IPS DF 6.9 (cell line): ENCODE data around the gene TSPAN4.

Experiments
- DNase-seq: peaks from one replicate; pipeline ENCODE4 v3.0.0-alpha.2; 2013; ENCODE audit warnings: low read depth, low spot score
- H3K27ac ChIP-seq: one replicate; pipeline ENCODE4 v1.5.1; 2013; ENCODE audit warnings: low read length, control low read depth
- H3K27me3 ChIP-seq: 2 replicates; pipeline ENCODE4 v1.6.1; 2013; ENCODE audit warnings: mild to moderate bottlenecking, low read length; ENCODE audit not compliant: control insufficient read depth, insufficient read depth
- H3K36me3 ChIP-seq: 2 replicates; pipeline ENCODE4 v1.6.1; 2013; ENCODE audit warnings: low read length; ENCODE audit not compliant: control insufficient read depth, insufficient read depth
- H3K4me1 ChIP-seq: 2 replicates; pipeline ENCODE4 v1.6.1; 2013; ENCODE audit warnings: low read length; ENCODE audit not compliant: control insufficient read depth, insufficient read depth
- H3K4me3 ChIP-seq: 2 replicates; pipeline ENCODE4 v1.5.1; 2013; ENCODE audit warnings: mild to moderate bottlenecking, low read length
- H3K9me3 ChIP-seq: 2 replicates; pipeline ENCODE4 v1.6.1; 2013; ENCODE audit warnings: low read length, inconsistent platforms; ENCODE audit not compliant: control insufficient read depth, insufficient read depth
- WGBS: extraction: QIAGEN DNeasy Blood & Tissue Kit; methylation state at CpG from one replicate; pipeline ENCODE4 v1.1.7; 2013; ENCODE audit warnings: mixed read lengths, missing lambda C conversion rate; ENCODE audit not compliant: insufficient read length, insufficient coverage; 5-methylcytosine and 5-hydroxymethylcytosine counted together

TSPAN4 gene

GRCh38 chr11:901452-902061 lies 58.9 kb downstream of the TSPAN4 start:
- no peaks in the 10 kb centered on the region for H3K4me1 ChIP-seq
- peaks cover 61% of the 10 kb centered on the region for H3K36me3 ChIP-seq
- no peak for DNase-seq
- H3K27ac ChIP-seq = no peak overlapping the region
- no peak overlapping the region for H3K4me3 ChIP-seq
- 100% methylated on average over 1 of the region's 19 CpGs for WGBS
- no peaks in the 10 kb centered on the region for H3K9me3 ChIP-seq
- no peaks in the 10 kb centered on the region for H3K27me3 ChIP-seq

- WGBS = no CpG with 5 or more reads among the region's 7 CpGs
- H3K27ac ChIP-seq = no peak overlapping the region
- no peak overlapping the region for H3K4me3 ChIP-seq
- H3K27me3 ChIP-seq = no peaks in the 10 kb centered on the region
- no peaks in the 10 kb centered on the region for H3K4me1 ChIP-seq
- H3K9me3 ChIP-seq = no peaks in the 10 kb centered on the region
- peaks cover 49% of the 10 kb centered on the region for H3K36me3 ChIP-seq
- no peak for DNase-seq
These were observed 61.7 kb downstream of the TSPAN4 start for GRCh38 chr11:904380-904779.

GRCh38 chr11:905952-906351 lies 63.3 kb downstream of the TSPAN4 start:
- Histone ChIP-seq H3K4me1 (no peaks in the 10 kb centered on the region), H3K4me3 (no peak overlapping the region), H3K36me3 (peaks cover 34% of the 10 kb centered on the region), H3K27me3 (no peaks in the 10 kb centered on the region), H3K9me3 (no peaks in the 10 kb centered on the region), H3K27ac (no peak overlapping the region)
- whole genome bisulfite sequencing = no CpG with 5 or more reads among the region's 7 CpGs
- DNase-seq = no peak

- Histone ChIP-seq H3K4me3 (no peak overlapping the region), H3K27ac (no peak overlapping the region), H3K27me3 (no peaks in the 10 kb centered on the region), H3K4me1 (peaks cover 2% of the 10 kb centered on the region; the same call in 1 of the 2 replicates), H3K36me3 (peaks cover 17% of the 10 kb centered on the region), H3K9me3 (no peaks in the 10 kb centered on the region)
- no peak for DNase-seq
- no CpG with 5 or more reads among the region's 2 CpGs for WGBS
These were observed 65.0 kb downstream of the TSPAN4 start for GRCh38 chr11:907668-908067.

- H3K4me3 ChIP-seq = no peak overlapping the region
- no peak for DNase-seq
- H3K27me3 ChIP-seq = no peaks in the 10 kb centered on the region
- WGBS = no CpG with 5 or more reads among the region's 5 CpGs
- H3K36me3 ChIP-seq = peaks cover 11% of the 10 kb centered on the region
- peaks cover 2% of the 10 kb centered on the region; the same call in 1 of the 2 replicates for H3K4me1 ChIP-seq
- H3K27ac ChIP-seq = no peak overlapping the region
- H3K9me3 ChIP-seq = no peaks in the 10 kb centered on the region
These were observed 65.6 kb downstream of the TSPAN4 start for GRCh38 chr11:908273-908672.

- H3K27ac ChIP-seq = no peak overlapping the region
- no peak for DNase-seq
- WGBS = no CpG with 5 or more reads among the region's 11 CpGs
- H3K4me1 ChIP-seq = peaks cover 2% of the 10 kb centered on the region; the same call in 1 of the 2 replicates
- no peaks in the 10 kb centered on the region for H3K9me3 ChIP-seq
- H3K36me3 ChIP-seq = peaks cover 3% of the 10 kb centered on the region
- no peaks in the 10 kb centered on the region for H3K27me3 ChIP-seq
- no peak overlapping the region for H3K4me3 ChIP-seq
These were observed 66.8 kb downstream of the TSPAN4 start for GRCh38 chr11:909406-909805.

- Histone ChIP-seq H3K4me1 (peaks cover 2% of the 10 kb centered on the region; the same call in 1 of the 2 replicates), H3K36me3 (no peaks in the 10 kb centered on the region), H3K9me3 (no peaks in the 10 kb centered on the region), H3K27ac (no peak overlapping the region), H3K4me3 (peak overlapping the region; percentile 69), H3K27me3 (no peaks in the 10 kb centered on the region)
- DNase-seq = no peak
- WGBS = no CpG with 5 or more reads among the region's 38 CpGs
These were observed 67.5 kb downstream of the TSPAN4 start for GRCh38 chr11:910044-910588.

- H3K4me1 ChIP-seq = peaks cover 2% of the 10 kb centered on the region; the same call in 1 of the 2 replicates
- DNase-seq = no peak
- no peak within 1 kb of the TSS for H3K27ac ChIP-seq
- no peaks in the 10 kb centered on the region for H3K27me3 ChIP-seq
- H3K36me3 ChIP-seq = no peaks in the 10 kb centered on the region
- H3K4me3 ChIP-seq = peak within 1 kb of the TSS; percentile 69
- WGBS = no CpG with 5 or more reads among the region's 59 CpGs
- H3K9me3 ChIP-seq = no peaks in the 10 kb centered on the region
These were observed 68.0 kb downstream of the TSPAN4 start, which contains the start of gene CHID1 for GRCh38 chr11:910589-911030. Gene CHID1 (minus strand): TSS chr11:910810. CDS start chr11:904816, 5,994 bp downstream.

- Histone ChIP-seq H3K27me3 (no peaks in the 10 kb centered on the region), H3K9me3 (no peaks in the 10 kb centered on the region), H3K27ac (no peak overlapping the region), H3K4me1 (peaks cover 2% of the 10 kb centered on the region; the same call in 1 of the 2 replicates), H3K36me3 (no peaks in the 10 kb centered on the region), H3K4me3 (peak overlapping the region; percentile 66)
- no peak for DNase-seq
- no CpG with 5 or more reads among the region's 68 CpGs for WGBS
These were observed 68.6 kb downstream of the TSPAN4 start for GRCh38 chr11:911031-911889.

- H3K4me1 ChIP-seq = peaks cover 2% of the 10 kb centered on the region; the same call in 1 of the 2 replicates
- H3K27me3 ChIP-seq = no peaks in the 10 kb centered on the region
- no peak overlapping the region for H3K27ac ChIP-seq
- no peaks in the 10 kb centered on the region for H3K9me3 ChIP-seq
- H3K36me3 ChIP-seq = no peaks in the 10 kb centered on the region
- WGBS = no CpG with 5 or more reads among the region's 11 CpGs
- H3K4me3 ChIP-seq = no peak overlapping the region
- no peak for DNase-seq
These were observed 69.2 kb downstream of the TSPAN4 start for GRCh38 chr11:911890-912219.
